Activated T-helper 1 cell treated with Interleukin-2 at 50 U/mL for 16 hours (primary cell): ENCODE data around the gene HTR6.

Source experiments
- DNase-seq: peaks from one replicate; pipeline ENCODE4 v3.0.0-alpha.2; 2020; ENCODE audit warnings: low read depth

HTR6 gene

GRCh38 chr1:19720973-19721372, 56.3 kb downstream of the HTR6 start:
- DNase-seq, result no peak

- DNase-seq, result no peak
Measured at GRCh38 chr1:19723874-19724273, 59.2 kb downstream of the HTR6 start.

GRCh38 chr1:19725606-19726005, 60.9 kb downstream of the HTR6 start:
- DNase-seq, result no peak

- DNase-seq, result no peak
Measured at GRCh38 chr1:19728413-19729145, 63.9 kb downstream of the HTR6 start.

- no peak for DNase-seq
Measured at GRCh38 chr1:19730232-19730631, 65.6 kb downstream of the HTR6 start.
